NCI-H2196 treated with DMSO at 0.1 percent for 48 hours (cell line): Measurements from ENCODE around the gene TH.
"Not testable (repeated sequence)": the region's sequence is repeated elsewhere in the genome, so short reads cannot be mapped to it uniquely, and the experiment has no call there.

Experiments
- DNase-seq: peaks from one replicate; lab custom pipeline; 2025; ENCODE audit not compliant: unreplicated experiment; lab: John Stamatoyannopoulos, UW

The TH gene

GRCh38 chr11:2179516-2179915, 7.9 kb upstream of the TH start:
- no peak for DNase-seq

- DNase-seq = no peak
Observed at GRCh38 chr11:2178906-2179494, 7.4 kb upstream of the TH start.

DNA sequence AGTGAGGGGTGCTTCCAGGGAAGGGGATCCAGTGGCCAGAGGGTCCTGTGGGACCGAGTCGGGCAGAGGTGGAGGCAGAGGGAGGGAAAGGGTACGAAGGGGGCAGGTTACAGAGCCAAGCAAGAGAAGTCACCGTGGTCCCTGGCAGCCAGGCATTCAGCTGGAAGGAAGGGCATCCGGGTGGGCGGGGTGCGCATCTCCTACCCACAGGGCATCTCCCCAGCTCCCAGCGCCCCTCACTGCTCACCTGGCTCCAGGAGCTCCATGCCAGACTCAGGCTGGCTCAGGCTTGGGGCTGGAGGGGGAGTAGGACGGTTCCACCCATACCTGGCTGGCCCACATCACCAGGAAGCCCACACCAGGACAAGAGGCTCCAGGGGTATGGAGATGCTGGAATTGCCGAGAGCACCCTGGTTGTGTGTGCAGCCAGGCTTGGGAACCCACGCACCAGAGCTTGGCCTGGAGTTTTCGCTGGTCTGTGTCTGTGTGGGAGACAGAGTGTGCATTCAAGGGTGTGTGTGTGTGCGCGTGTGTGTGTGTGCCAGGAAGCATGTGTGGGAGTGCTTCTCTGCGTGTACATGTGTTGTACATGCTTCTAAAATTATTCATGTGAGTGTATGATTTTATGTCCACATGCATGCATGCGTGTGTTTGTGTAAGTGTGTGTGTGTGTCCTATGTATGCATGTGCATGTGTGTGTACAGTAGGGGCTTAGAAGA, 6.6 kb upstream of the TH start:
- DNase-seq = not testable (repeated sequence)

DNA sequence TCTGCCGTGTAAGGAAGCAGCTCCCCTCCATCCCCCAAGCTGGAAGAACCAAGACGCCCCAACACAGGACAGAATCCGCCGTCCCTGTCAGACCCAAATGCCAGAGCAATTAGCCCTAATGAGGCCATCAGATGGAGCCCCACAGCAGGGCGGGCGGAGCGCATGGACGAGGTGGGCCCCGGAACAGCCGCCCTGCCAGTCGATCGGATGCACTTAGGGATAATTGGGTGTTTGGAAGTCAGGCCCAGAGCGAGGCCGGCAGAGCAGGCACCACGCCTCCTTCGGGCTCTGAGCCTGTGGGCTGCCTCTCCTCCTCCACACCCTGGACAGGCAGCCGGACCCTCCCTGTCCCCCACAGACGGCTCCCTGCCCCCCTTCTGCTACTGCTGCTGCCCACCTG, 5.5 kb upstream of the TH start:
- no peak for DNase-seq

DNA sequence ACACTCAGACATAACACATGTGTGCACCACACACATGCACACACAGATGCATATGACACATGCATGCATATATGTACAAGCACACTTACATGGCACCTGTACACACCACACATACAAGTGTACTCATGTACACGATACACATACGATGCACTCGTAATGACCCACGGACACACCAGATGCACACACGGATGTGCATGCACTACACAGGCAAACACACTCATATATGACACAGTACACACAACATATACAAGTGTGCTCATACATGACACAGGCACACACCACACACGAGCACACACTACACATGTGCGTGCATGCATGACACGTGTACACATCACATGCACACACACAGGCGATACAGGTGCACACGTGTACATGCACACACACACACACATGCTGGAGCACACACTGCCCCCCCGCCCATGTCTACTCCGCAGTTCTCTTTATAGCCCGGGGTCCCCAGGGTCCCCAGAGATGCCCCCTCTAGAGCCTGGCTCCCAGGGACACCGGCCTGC, 4.8 kb upstream of the TH start:
- no peak for DNase-seq

DNA sequence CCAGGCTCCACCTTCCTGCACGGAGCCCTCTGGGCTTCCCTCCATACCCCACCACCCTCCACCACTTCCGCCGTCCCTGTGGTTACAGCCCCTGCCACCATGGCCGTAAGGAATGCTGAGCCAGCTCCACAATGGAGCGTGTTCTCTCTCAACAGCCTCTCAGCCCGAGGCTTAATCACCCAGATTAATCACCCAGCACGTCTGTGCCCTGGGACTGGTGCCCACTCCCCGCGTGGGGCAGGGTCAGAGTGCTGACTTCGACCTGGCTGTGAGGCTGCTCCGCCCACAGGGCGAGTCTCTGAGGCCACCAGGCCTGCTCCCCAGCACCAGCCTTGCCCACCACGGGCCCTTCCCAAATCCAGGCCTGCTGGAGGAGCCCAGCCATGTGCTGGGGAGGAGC, 4.0 kb upstream of the TH start:
- no peak for DNase-seq

DNA sequence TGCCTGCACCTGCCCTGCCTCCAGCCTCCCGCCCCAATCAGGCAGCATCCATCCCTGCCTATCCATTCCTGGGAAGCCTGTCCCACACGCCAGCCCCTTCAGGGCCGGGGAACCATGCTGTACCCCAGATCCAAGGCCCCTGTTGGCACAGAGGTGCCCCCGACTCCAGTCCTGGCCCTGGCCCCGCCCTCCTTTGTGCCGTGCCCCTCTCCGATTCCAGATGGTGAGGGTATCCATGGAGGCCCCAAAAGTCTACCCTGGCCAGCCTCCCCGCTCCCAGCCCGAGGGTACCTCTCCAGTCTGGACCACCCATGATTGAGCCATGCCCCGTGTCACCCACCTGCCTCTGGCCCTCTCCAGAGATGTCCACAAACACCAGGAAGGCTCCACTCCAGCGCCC, 2.7 kb upstream of the TH start:
- DNase-seq = no peak

DNA sequence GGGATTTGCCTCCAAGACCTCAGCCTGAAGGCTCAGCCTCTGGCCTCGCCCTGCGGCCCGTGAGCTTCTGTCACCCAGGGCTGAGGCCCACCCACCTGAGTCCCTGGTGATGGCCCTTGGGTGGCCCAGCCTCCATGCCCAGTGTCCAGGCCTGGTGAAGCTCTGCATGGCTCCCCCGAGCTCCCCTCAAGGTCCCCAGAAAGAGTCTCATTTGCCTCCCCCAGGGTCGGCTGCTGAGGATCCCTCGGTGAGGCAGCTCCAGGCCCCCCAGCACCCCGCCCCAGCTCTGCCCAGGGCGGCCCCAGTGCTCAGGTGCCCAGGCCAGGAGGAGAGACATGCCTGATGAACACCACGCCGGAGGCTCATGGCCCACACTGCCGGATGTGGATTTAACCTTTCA, 2.1 kb upstream of the TH start:
- DNase-seq = no peak

GRCh38 chr11:2173150-2173693, 1.6 kb upstream of the TH start:
- DNase-seq = no peak

- DNase-seq = no peak
Observed at GRCh38 chr11:2172676-2173075, 1.1 kb upstream of the TH start.

- DNase-seq = no peak
Observed at GRCh38 chr11:2169626-2170570, 1.7 kb downstream of the TH start.

- DNase-seq = no peak
Observed at GRCh38 chr11:2169005-2169378, 2.6 kb downstream of the TH start.

- DNase-seq = no peak
Observed at GRCh38 chr11:2168286-2169004, 3.2 kb downstream of the TH start.

GRCh38 chr11:2167141-2168045, 4.2 kb downstream of the TH start:
- no peak for DNase-seq

DNA sequence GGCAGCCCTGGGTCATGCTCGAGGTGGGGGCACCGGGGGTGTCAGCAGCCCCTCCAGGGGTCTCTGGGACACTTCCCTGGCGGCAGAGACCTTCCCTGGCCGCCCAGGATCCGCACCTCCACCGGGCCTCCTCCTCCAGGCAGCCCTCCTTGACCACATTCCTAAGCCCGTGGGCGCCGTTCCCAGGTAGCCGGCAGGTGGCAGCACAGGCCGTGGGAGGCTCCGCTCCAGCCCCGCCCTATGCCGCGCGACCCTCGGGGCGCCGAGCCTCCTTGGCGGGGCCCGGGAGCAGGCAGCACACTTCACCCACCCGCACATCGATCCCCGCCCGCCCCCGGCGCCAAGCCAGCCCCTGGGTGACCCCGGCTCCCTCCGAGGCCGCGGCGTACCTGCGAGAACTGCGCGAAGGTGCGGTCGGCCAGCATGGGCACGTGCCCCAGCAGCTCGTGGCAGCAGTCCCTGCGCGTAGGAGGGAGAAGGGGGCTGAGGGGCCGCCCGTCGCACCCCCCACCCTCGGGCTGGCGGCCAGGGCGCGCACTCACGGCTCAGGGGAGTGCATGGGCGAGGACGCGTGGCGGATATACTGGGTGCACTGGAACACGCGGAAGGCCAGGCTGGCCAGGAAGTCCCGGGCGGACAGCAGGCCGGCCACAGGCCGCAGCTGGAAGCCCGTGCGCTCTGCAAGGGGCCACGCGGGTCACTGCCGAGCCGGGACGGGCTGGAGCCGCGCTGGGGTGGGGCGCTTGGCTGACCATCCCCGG, 5.3 kb downstream of the TH start:
- no peak for DNase-seq

GRCh38 chr11:2165571-2165970, 6.0 kb downstream of the TH start:
- DNase-seq = no peak

DNA sequence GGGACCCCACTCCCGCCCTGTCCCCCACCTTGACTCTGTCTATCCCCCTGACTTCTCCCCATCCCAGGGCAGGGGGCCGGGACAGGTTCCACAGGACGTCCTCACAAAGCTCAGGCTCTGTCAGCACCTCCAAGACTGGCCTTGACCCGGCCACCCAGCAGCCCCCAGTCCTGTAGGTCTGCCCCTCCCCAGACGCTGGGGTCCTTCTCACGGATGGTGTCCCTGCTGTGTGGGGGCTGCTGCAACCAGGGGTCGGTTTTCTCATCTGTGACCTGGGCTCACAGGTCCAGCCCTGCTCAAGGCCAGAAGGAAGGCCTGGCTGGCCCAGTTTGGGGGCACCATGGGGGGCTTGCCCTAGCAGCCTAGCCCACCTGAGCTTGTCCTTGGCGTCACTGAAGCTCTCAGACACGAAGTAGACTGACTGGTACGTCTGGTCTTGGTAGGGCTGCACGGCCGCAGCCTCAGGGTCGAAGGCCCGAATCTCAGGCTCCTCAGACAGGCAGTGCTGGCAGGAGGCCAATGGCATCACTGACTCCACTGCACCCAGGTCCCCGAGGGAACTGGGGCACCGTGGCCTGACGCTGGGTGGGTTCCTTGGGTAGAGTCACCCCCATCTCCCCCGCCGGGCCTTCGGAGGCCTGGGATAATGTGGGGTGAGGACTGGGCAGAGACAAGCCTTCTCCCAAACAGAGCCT, 6.6 kb downstream of the TH start:
- DNase-seq = no peak

DNA sequence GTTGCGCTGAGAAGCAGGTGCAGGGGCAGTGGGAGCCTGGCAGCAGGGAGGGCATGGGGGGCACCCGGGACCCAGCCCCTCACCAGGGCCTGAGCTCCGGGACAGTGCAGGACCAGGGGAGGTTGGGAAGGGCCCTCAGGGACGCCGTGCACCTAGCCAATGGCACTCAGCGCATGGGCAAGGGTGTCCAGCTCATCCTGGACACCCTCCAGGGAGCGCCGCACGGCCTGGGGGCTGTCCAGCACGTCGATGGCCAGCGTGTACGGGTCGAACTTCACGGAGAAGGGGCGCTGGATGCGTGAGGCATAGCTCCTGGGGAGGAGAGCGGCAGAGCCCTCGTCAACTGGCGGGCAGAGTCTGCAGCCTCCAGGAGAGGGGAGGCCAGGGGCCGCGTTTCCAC, 7.5 kb downstream of the TH start:
- no peak for DNase-seq
